Measurements from ENCODE around the gene CD55. TPM values are rescaled to one million over a fixed set of nuclear protein-coding genes. Genes with fewer than 3 reads are reported as not detected.
A peak's percentile ranks its signal among the peaks of the same experiment; 100 is the strongest.

Gene CD55
- total RNA-seq, 1 experiment from 2014 or later, result 17.2 TPM

GRCh38 chr1:207300970-207301369 lies 20.5 kb upstream of the CD55 start:
- ATAC-seq (peak; percentile 71), DNase-seq (ENCODE audit: low spot score) (no peak)
- ChIA-PET CTCF (no interaction called here), POLR2A (interaction anchor here (0.6 kb wide), 1 partner anchor 138 kb away, joined by 3 read pairs; no protein-coding TSS in a partner anchor)
- H3K4me1 Mint-ChIP-seq, result peaks cover 26% of the 10 kb centered on the region
- TF ChIP-seq RORB (CRISPR knock-in tag; IDR thresholded peaks at IDR 0.05) (no peak), TCF7 (CRISPR knock-in tag; IDR thresholded peaks at IDR 0.05; ENCODE audit: low read depth) (no peak), IRF2 (CRISPR knock-in tag; IDR thresholded peaks at IDR 0.05; ENCODE audit: borderline replicate concordance, low read depth) (no peak), ZNF281 (CRISPR knock-in tag; IDR thresholded peaks at IDR 0.05) (no peak), MAX (CRISPR knock-in tag; IDR thresholded peaks at IDR 0.05) (no peak), ZBTB21 (CRISPR knock-in tag; IDR thresholded peaks at IDR 0.05; ENCODE audit: borderline replicate concordance) (no peak), CDX4 (CRISPR knock-in tag; IDR thresholded peaks at IDR 0.05; ENCODE audit: borderline replicate concordance) (no peak)
- no peak overlapping the region for H3K27ac Mint-ChIP-seq
- no peaks in the 10 kb centered on the region; the same call in 1 of the 2 replicates for H3K27me3 Mint-ChIP-seq (ENCODE audit: low read depth)
- peaks cover 18% of the 10 kb centered on the region for H3K36me3 Mint-ChIP-seq
- H3K4me3 Mint-ChIP-seq, result no peak overlapping the region
- peaks cover 24% of the 10 kb centered on the region for H3K9me3 Mint-ChIP-seq

- H3K4me1 Mint-ChIP-seq, result peaks cover 36% of the 10 kb centered on the region
- ChIA-PET POLR2A (no interaction called here), CTCF (no interaction called here)
- ATAC-seq, result no peak
- no peak overlapping the region for H3K4me3 Mint-ChIP-seq
- TF ChIP-seq ATF1 (CRISPR knock-in tag; IDR thresholded peaks at IDR 0.05), result no peak
- TF ChIP-seq FOXK1 (CRISPR knock-in tag; IDR thresholded peaks at IDR 0.05), result no peak
- TF ChIP-seq ZNF425 (CRISPR knock-in tag; conservative IDR thresholded peaks at IDR 0.05), result no peak
- H3K27me3 Mint-ChIP-seq (ENCODE audit: low read depth), result no peaks in the 10 kb centered on the region; the same call in 1 of the 2 replicates
- peaks cover 18% of the 10 kb centered on the region for H3K36me3 Mint-ChIP-seq
- H3K9me3 Mint-ChIP-seq, result peaks cover 24% of the 10 kb centered on the region
- no peak overlapping the region for H3K27ac Mint-ChIP-seq
- no peak for DNase-seq (ENCODE audit: low spot score)
Observed at GRCh38 chr1:207302618-207303393, 18.7 kb upstream of the CD55 start.

GRCh38 chr1:207304710-207305488 lies 16.6 kb upstream of the CD55 start:
- POLR2A ChIA-PET, result no interaction called here

More at GRCh38 chr1:207304710-207305488, 16.6 kb upstream of the CD55 start:
- Mint-ChIP-seq H3K27ac (no peak overlapping the region), H3K36me3 (peaks cover 18% of the 10 kb centered on the region), H3K9me3 (peaks cover 24% of the 10 kb centered on the region), H3K27me3 (ENCODE audit: low read depth) (no peaks in the 10 kb centered on the region; the same call in 1 of the 2 replicates), H3K4me3 (no peak overlapping the region), H3K4me1 (peaks cover 36% of the 10 kb centered on the region)
- DNase-seq (ENCODE audit: low spot score) (no peak), ATAC-seq (no peak)
- TF ChIP-seq NR1H2 (CRISPR knock-in tag; IDR thresholded peaks at IDR 0.05) (no peak), ZNF263 (CRISPR knock-in tag; IDR thresholded peaks at IDR 0.05; ENCODE audit: low read depth) (no peak), ZNF138 (CRISPR knock-in tag; conservative IDR thresholded peaks at IDR 0.05) (no peak), SMAD4 (CRISPR knock-in tag; IDR thresholded peaks at IDR 0.05) (no peak), USF2 (CRISPR knock-in tag; IDR thresholded peaks at IDR 0.05) (no peak), TCF7 (CRISPR knock-in tag; IDR thresholded peaks at IDR 0.05; ENCODE audit: low read depth) (no peak), PREB (CRISPR knock-in tag; IDR thresholded peaks at IDR 0.05; ENCODE audit: borderline replicate concordance) (no peak), E2F4 (CRISPR knock-in tag; IDR thresholded peaks at IDR 0.05; ENCODE audit: borderline replicate concordance, low read depth) (no peak), MYBL2 (CRISPR knock-in tag; IDR thresholded peaks at IDR 0.05) (no peak), ZBTB21 (CRISPR knock-in tag; IDR thresholded peaks at IDR 0.05; ENCODE audit: borderline replicate concordance) (no peak), TEAD1 (CRISPR knock-in tag; IDR thresholded peaks at IDR 0.05) (no peak), FOXP1 (CRISPR knock-in tag; IDR thresholded peaks at IDR 0.05; ENCODE audit: borderline replicate concordance) (no peak)
- CTCF ChIA-PET, result no interaction called here

Data from WTC11 (cell line).